Bone marrow (tissue), 2 donors: Measurements from ENCODE around the gene RBM38.

Experiments
- DNase-seq, 2 donors: peaks; one replicate each; lab custom pipeline; 2025; lab: John Stamatoyannopoulos, UW

RBM38 gene

GRCh38 chr20:57391439-57392301, 474 bp downstream of the RBM38 start:
- no peak for DNase-seq

- peak in 1 of 2 donors; percentile 33 for DNase-seq
These were observed 1.5 kb downstream of the RBM38 start for GRCh38 chr20:57392512-57393271.

- DNase-seq, result no peak
These were observed 2.3 kb downstream of the RBM38 start for GRCh38 chr20:57393321-57394120.

- no peak for DNase-seq
These were observed 3.2 kb downstream of the RBM38 start for GRCh38 chr20:57394121-57395082.

GRCh38 chr20:57395111-57395966, 4.1 kb downstream of the RBM38 start:
- DNase-seq, result no peak

- DNase-seq, result no peak
These were observed 5.2 kb downstream of the RBM38 start for GRCh38 chr20:57396212-57396983.

GRCh38 chr20:57396984-57397692, 5.9 kb downstream of the RBM38 start:
- DNase-seq, result no peak

GRCh38 chr20:57397693-57398108, 6.5 kb downstream of the RBM38 start:
- DNase-seq, result peak in 1 of 2 donors; percentile 32

GRCh38 chr20:57398231-57398821, 7.1 kb downstream of the RBM38 start:
- peak in 1 of 2 donors; percentile 90 for DNase-seq

- DNase-seq, result no peak
These were observed 7.8 kb downstream of the RBM38 start for GRCh38 chr20:57398901-57399535.

GRCh38 chr20:57399587-57400155, 8.5 kb downstream of the RBM38 start:
- DNase-seq, result no peak

- no peak for DNase-seq
These were observed 9.1 kb downstream of the RBM38 start for GRCh38 chr20:57400231-57400701.

GRCh38 chr20:57400821-57401564, 9.8 kb downstream of the RBM38 start:
- no peak for DNase-seq

GRCh38 chr20:57401565-57401918, 10.3 kb downstream of the RBM38 start:
- no peak for DNase-seq

GRCh38 chr20:57402206-57403125, 11.3 kb downstream of the RBM38 start:
- no peak for DNase-seq

- no peak for DNase-seq
These were observed 12.0 kb downstream of the RBM38 start for GRCh38 chr20:57403216-57403615.
